Measurements from ENCODE around the gene RHCE.
A peak's percentile ranks its signal among the peaks of the same experiment; 100 is the strongest.
"Not testable (repeated sequence)": the region's sequence is repeated elsewhere in the genome, so short reads cannot be mapped to it uniquely, and the experiment has no call there.

Gene RHCE

DNA sequence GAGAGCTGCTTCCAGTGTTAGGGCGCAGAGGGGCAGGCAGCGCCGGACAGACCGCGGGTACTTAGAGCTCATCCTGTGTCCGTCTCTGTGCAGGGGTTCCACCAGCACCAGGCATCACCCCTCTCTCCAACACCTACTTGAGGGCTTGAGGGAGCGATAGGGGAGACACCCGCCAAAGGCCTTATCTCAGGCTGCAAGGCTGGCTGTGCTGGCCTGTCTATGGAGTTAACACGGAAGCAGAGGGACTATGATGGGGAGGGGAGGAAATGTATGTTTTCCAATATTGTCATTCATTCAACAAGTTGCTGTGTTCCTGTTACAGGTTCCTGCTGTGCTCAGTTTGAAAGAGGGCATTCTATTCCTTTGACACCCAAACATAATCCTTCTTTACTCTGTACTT is at the start of gene RHCE:
Gene RHCE, minus strand, starts transcription at position 111 of the 400 bp plus-strand sequence. Its CDS starts 39 bp downstream, at position 72.
- DNase-seq, result not testable (repeated sequence)

DNA sequence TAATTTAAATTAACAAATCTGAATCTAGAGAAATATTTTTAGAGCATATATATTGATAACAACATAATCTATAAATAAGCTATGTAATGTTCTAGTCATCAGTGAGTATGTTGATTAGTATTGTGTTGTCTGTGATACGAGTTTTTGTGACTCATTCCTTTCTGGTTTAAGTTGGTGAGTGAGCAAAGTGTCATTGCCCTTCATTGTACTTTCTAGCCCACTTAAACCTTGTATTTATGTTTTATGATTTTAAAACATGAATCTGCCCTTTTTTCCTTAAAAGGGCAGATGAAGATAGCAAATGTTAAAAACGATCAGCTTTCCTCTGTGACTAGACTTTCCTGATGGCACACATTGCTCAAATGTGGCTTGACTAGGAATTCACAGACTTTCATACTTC is 48.6 kb upstream of the RHCE start:
- no peak for DNase-seq

DNA sequence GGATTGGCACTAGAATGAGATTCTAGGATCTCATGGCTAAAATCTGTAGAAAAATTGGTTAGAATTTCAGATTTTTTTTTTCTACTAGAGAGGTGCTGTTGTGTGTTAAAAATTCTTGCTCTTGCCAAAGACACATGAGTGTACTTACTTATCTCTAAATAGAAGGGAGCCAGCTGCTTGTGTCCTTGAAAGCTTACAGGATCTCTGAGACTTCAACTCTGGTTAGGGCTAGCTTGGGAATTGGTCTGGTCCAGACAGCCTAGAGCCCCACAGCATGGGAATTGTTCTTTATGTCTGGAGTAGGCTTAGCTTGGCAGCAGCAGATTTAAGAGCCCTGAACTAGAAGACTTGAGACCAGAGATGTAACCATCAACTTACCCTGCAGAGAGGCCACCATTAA is 47.4 kb upstream of the RHCE start:
- DNase-seq, result peak; percentile 64

DNA sequence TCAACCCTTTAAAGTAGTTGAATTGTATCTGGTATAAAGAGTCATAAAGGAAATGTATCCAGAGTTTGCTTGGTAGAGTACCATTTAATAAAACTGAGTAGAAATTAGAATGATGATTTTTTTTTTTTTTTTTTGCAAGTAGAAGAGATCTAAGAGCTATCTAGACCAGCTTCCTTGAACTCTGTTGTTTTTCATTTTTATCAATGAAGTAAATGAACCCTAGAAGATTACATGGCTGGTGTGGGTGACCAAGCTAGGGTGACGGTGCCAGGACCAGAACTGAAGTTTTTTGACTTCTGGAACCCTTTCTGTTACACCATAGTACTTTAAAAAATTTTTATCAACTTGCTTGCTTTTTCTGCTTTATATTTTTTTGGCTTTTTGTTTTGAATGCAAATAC is 47.0 kb upstream of the RHCE start:
- peak; percentile 27 for DNase-seq

DNA sequence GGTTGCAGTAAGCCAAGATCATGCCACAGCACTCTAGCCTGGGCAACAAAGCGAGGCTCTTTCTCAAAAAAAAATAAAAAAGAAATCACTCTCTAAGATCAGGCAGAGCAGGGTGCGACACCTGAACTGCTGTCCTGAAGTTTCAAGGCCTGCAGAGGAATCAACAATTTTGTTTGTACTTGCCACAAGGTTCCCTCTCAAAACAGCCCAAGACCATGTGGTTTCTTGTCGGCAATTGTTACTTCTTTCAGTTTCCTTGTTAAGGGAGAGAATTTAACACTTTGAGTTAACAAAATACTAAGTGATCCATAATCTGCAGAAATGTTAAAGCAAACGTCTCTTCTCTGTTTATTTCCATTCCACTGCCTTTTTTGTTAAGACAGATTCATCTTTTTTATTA is 46.6 kb upstream of the RHCE start:
- peak; percentile 20 for DNase-seq

DNA sequence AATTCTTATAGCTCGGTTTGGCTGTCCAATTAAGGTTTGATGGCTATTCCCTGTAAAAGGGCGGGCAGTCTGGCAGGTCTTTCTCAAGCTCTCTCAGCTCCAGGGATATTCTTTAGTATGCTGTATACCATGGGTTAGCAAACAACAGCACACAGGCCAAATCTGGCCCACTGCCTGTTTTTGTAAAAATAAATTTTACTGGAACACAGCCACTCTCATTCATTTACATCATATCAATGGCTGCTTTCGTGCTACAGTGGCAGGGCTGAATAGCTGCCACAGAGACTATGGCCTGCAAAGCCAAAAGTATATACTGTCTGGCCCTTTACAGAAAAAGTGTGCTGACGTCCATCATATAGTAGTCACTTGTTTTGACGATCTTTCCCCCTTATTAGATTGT is 42.1 kb upstream of the RHCE start:
- DNase-seq, result no peak

DNA sequence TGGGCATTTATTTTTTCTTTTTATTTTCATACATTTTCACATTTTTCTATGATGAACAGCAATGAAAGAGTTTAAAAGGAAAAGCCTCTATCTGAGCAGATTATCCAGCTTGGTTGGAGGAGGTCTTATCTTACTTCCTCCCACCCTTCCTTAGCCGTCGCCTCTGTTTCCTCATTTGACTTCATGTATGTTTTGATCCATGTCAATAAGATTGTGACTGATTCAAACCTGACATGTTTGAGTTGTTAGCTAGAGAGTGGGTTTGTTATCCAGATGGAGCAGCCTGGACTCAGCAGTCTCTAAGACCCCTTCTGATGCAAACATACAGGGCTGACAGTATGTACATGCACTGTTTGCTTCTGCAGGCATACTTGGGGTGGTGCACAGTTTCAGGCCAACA is 41.2 kb upstream of the RHCE start:
- DNase-seq, result no peak

DNA sequence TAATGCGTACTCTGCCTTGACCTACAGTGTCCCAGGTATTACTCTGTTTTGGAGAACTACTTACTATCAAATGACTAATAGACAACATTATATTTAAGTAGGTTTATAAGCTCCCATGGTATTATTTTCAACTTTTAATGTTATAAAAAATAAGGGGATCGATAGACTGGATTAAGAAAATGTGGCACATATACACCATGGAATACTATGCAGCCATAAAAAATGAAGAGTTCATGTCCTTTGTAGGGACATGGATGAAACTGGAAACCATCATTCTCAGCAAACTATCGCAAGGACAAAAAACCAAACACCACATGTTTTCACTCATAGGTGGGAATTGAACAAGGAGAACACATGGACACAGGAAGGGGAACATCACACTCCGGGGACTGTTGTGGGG is 40.2 kb upstream of the RHCE start:
- DNase-seq, result not testable (repeated sequence)

DNA sequence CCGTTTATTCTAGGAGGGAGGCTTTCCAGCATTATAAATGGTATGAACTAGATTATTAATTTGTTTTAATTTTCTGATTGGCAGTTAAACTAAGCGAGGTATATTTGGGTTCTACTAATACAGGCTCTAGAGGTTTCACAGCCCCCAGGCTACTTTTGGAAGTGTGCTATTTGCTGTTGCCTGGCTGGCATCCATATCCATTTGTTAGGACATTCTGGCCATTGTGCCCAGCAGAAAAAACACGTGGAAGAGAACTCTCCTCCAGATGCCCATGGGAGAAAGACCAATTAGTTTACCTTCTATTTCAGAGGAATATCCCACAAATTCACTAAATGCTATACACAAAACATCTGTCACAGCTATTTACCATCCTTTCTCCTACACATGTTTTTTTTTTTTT is 39.4 kb upstream of the RHCE start:
- no peak for DNase-seq

DNA sequence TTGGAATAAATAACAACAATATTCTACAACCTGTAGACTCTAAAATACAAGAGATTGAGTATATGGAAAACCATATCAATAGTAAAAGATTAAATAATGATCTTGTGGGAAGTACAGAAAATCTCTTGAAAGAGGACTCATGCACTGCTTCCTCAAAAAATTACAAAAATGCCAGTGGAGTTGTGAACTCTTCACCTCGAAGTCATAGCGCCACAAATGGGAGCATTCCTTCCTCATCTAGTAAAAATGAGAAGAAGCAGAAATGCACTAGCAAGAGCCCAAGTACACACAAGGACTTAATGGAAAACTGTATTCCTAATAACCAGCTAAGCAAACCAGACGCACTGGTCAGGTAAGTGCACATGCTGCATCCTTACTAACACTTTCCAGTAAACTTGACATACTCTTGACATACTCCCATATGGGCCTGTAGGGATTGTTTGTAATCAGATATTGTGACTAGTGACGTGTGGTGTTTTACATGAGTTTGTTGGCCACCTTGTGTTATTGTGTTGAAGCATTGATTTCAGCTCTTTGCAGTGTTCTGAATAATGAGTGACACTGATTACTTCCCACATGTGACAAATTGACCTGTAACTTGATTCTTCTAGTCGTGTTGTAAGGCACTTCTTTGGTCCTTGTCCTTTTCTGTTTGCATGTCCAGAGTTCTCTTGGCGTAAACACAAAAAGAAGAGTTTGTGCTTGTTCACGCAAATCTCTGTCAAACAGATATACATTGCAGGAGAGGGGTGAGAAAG is 38.1 kb upstream of the RHCE start:
- no peak for DNase-seq

DNA sequence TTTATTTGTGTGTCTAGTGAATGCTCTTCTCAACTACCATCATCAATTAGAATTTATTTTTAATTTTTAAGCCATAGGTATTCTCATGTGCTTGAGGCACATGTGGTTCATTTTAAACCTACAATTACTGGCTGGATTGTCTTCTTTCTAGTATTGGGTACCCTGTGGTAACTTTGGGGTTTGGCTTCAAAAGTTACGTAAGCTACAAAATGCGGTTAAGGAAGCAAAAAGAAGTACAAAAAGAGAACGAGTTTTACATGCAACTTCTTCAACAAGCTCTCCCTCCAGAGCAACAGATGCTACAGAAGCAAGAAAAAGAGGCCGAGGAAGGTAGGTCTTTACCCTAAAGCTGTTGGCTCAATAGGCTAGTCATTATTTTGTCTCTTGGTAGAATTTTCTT is 35.9 kb upstream of the RHCE start:
- DNase-seq, result no peak

DNA sequence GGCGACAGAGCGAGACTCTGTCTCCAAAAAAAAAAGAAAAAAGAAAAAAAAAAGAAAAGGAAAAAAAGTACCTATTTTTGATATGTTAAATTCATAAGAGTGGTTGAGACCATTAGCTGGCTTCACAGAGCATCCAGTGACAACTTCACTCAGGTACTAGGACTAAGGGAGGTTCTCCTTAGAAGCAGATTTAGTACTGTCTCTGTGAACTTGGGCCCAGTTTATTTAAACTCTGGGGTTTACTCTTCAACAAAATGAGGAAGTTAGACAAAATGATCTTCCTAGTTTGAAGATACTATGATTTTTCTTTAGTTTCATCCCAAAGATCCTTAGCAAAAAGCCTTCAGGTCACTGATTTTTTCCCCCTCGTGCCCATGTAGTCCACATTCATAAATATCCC is 31.3 kb upstream of the RHCE start:
- no peak for DNase-seq

DNA sequence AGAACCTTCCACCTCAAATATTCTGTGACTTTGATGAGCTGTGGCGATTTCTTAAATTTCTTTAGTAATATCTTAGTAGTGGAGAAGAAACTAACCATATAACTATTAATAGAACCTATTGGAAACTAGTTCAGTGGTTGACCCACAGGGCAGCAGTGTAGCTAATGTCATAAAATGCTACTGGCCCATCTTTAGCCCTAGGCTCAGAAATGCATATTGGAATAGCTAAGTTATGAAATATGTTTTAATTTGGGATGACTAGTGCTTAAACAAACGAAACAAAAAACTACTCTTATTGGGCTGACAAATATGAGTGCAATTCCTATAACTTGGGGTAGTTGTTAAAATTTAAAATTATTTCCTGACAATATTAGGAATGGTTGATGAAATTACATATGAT is 30.3 kb upstream of the RHCE start:
- no peak for DNase-seq

DNA sequence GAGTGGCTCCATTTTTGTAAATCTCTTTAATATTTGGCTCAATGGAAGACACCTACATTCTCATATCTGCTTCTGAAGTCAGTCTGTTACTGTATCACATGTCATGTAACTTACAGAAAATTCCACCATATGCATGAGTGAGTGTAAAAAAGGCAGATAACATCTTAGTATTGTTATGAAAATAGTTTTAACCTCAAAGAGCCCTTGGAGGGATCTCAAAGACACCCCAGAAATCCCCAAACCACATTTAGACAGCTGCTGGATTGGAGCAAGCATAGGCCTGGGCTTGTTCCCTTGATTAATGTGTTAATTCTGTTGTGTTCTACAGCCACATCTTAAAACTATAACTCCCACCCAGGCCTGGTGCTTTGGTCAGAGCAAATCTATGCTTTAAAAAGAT is 26.9 kb upstream of the RHCE start:
- DNase-seq, result no peak

DNA sequence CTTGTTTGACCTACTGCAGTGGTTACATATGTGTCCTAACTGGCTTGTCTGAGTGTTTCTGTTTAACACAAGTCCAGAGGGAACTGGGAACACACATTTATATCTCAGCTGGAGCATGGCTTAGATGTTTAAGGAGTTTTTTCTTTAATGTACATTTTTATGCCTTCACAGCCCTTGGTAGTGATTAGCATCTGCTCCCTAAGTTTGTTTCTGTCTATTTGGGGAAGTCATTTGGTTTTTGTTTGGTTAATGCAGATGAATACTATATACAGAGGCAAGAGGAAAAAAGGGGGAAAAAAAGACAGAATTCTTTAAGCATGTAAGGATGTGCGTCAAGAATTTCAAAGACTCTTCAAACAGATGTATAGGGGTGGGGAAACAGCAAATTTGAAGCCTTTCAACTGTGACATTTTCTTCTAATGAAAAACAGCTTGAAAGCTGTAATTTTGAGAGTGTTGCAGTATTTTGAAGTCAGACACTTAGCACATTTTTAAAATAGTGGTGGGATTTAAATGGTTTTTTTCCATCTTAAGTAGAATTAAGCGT is 25.4 kb upstream of the RHCE start:
- no peak for DNase-seq

DNA sequence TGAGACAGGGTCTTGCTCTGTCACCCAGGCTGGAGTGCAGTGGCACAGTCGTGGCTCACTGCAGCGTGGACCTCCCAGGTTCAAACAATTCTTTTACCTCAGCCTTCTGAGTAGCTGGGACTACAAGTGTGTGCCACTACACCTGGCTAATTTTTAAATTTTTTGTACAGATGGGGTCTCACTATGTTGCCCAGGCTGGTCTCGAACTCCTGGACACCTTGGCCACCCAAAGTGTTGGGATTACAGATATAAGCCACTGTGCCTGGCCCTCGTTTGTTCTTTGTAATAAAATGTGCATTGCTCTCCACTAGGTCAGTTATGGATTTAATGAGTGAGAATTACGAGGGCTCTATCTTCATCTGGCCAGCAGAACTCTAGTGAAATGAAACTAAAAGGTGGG is 24.0 kb upstream of the RHCE start:
- not testable (repeated sequence) for DNase-seq

DNA sequence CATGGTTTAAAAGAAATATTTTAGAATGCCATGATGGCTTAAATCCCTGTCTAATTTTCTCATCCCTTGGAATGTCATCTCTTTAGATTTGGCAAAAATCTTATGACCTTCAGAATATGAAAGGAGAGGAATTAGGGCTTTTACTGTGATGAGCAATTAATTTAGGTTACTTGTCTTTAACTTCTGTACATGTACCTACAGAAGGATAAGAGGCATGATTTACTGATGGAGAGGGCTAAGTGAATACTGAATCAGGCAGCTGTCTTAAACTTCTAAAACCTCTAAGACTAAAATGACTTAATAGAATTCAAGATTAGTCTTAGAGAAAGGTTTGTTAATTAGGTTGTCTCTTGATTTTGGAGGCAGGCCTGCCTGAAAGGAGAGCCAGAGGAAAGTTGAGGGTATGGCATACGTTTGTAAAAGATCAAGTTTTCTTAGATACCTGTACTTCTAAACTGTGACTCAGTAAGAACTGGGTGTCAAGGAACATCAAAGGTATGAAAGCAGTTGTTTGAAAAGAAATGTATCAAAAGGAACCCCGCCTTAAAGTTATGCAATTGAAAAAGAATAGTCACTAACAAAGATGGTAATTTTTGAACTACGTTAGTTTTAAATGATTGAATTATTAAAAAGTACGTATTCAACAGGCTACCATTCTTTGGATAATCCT is 22.5 kb upstream of the RHCE start:
- no peak for DNase-seq

DNA sequence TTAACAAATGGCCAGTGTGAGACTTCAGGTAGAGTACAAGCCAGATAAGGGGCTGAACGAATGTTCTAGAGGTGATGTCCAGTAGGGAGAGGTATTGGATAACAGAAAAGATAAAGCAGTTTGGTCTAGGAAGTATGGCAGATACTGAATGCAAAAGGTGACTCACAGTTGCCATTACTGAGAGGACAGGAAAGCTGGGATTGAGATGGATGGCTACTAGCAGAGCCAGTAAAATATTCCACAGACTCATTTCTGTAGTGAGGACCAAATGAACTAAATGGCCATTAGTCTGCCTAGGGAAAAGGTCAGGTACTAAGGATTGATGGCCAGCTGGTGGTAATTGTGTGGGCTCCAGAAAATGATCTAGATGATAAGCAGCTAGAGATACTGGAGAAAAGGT is 21.6 kb upstream of the RHCE start:
- no peak for DNase-seq

DNA sequence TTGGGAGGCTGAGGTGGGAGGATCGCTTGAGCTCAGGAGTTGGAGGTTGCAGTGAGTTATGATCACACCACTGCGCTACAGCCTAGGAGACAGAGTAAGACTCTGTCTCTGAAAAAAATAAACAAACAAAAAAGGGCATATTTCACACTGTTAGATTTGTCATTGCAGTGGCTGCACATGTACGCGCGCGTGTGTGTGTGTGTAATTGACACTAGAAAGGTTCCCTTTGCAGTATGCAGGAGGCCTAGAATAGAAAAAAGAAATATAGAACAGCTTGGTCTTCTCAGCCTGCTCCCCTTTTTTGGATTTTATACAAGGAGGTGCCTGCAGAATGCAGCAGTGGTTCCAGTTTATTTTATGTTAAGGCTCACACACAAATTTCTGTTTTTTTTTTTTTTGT is 18.7 kb upstream of the RHCE start:
- DNase-seq, result no peak

DNA sequence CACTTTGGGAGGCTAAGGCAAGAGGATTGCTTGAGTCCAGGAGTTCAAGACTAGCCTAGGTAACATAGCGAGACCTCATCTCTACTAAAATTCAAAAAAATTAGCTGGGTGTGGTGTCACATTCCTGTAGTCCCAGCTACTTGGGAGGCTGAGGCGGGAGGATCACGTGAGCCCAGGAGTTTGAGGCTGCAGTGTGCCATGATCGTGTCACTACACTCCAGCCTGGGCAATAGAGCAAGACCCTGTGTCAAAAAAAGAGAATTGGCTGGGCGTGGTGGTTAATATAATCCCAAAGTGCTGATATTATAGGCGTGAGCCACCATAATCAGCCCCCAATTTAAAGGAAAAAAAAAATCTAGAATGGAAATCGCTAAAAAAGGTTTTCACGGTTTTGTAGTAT is 17.0 kb upstream of the RHCE start:
- no peak for DNase-seq

DNA sequence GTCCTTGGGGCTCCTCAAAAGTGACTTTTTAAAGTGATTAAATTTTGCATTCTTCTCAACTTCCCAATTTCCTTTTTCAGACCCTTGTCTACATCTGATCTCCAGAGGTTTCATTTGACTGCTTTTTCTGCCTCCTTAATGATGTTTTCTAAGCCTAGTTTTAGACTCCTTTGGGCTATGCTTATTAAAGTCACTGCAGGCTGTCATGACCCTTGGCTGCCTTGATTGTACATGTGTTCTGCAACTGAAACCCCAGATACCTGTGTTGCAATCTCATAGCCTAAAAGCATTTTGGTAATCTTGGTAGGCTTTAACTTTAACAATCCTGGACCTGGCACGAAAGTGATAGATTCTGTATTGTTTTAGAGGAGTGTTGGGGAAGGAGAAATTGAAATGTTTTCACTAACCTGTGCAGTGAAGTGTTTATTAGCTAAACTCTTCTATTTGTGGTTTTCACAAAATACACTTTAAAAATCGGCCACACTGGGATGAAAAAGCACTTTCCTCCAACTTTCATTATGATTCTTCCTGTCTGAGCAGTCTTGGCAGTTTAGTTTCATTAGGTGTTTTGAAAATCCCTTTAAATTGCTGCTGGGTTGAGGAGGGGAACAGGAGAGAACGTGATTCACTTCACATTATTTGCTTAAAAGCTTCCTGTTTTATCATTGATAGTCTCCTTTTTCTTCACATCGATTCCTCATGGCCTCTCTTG is 14.9 kb upstream of the RHCE start:
- DNase-seq, result no peak

DNA sequence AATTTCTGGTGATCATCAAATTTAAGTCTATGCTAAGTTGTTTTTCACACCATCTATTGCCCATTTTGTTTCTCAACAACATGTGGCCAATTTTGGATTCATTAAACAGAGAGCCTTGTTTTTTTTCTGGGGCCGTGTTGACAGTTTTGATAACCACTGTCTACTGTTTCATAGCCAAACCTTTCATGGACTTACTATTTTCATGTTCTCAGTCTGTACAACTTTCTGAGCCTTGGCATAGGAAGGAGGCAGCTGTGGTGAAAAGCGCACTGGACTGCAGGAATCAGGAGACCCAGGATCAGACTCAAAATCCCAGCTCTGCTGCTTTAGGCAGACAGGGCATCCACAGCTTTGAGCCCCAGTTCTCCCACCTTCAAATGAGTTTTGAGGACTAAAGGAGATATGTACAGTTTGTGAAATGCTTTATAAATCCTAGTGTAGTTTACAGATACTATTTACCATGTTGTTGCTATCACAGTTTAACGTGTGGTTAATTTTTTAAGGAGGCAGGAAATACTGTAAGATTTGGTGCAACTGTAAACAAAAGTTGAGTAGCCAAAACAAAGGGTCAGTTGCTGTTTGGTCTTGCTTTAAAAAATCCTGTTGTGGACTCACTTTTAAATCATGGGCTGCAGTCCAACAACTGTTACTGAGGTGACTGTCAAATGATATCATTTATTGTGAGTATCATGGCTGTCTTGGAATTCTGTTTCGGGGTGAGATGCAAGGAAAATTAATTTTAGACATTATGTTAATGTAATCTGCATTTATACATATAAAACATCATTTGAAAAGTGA is 13.0 kb upstream of the RHCE start:
- DNase-seq, result no peak
